ENCODE measurements around the gene DNAJC27.

DNAJC27 gene

GRCh38 chr2:24910245-24910644, 61.5 kb downstream of the DNAJC27 start:
- H3K4me3 ChIP-seq (ENCODE audit: low read depth, low read length) = no peak overlapping the region
- no peak for TF ChIP-seq CTCF (IDR thresholded peaks at IDR 0.05; ENCODE audit: low read depth, low read length)

GRCh38 chr2:24909555-24910177, 62.1 kb downstream of the DNAJC27 start:
- no peak overlapping the region for H3K4me3 ChIP-seq (ENCODE audit: low read depth, low read length)
- TF ChIP-seq CTCF (IDR thresholded peaks at IDR 0.05; ENCODE audit: low read depth, low read length) = no peak

- no peak overlapping the region for H3K4me3 ChIP-seq (ENCODE audit: low read depth, low read length)
- TF ChIP-seq CTCF (IDR thresholded peaks at IDR 0.05; ENCODE audit: low read depth, low read length) = no peak
These were observed 63.3 kb downstream of the DNAJC27 start for GRCh38 chr2:24908461-24908901.

GRCh38 chr2:24907116-24907515, 64.6 kb downstream of the DNAJC27 start:
- no peak overlapping the region for H3K4me3 ChIP-seq (ENCODE audit: low read depth, low read length)
- no peak for TF ChIP-seq CTCF (IDR thresholded peaks at IDR 0.05; ENCODE audit: low read depth, low read length)

GRCh38 chr2:24906466-24906865, 65.3 kb downstream of the DNAJC27 start:
- H3K4me3 ChIP-seq (ENCODE audit: low read depth, low read length) = no peak overlapping the region
- no peak for TF ChIP-seq CTCF (IDR thresholded peaks at IDR 0.05; ENCODE audit: low read depth, low read length)

- TF ChIP-seq CTCF (IDR thresholded peaks at IDR 0.05; ENCODE audit: low read depth, low read length) = no peak
- H3K4me3 ChIP-seq (ENCODE audit: low read depth, low read length) = no peak overlapping the region
These were observed 68.3 kb downstream of the DNAJC27 start for GRCh38 chr2:24903161-24904103.

GRCh38 chr2:24899361-24899910, 72.3 kb downstream of the DNAJC27 start:
- no peak for TF ChIP-seq CTCF (IDR thresholded peaks at IDR 0.05; ENCODE audit: low read depth, low read length)
- no peak overlapping the region for H3K4me3 ChIP-seq (ENCODE audit: low read depth, low read length)
